Measurements from ENCODE around the gene C1QTNF3. TPM values are rescaled to one million over a fixed set of nuclear protein-coding genes. Genes with fewer than 3 reads are reported as not detected.

C1QTNF3 gene
- total RNA-seq, 2 donors from 2014 or later: 1.6 to 8.2 TPM

- Histone ChIP-seq H3K27ac (no peak overlapping the region), H3K4me3 (no peak overlapping the region), H3K27me3 (replicated peaks; ENCODE audit: insufficient read depth) (no peaks in the 10 kb centered on the region), H3K9me3 (no peaks in the 10 kb centered on the region), H3K36me3 (no peaks in the 10 kb centered on the region), H3K4me1 (replicated peaks) (no peaks in the 10 kb centered on the region)
- TF ChIP-seq POLR2A (IDR thresholded peaks at IDR 0.05) (no peak), POLR2AphosphoS5 (IDR thresholded peaks at IDR 0.05) (no peak), CTCF (IDR thresholded peaks at IDR 0.05) (no peak)
- no peak for DNase-seq (ENCODE audit: low spot score)
- intact Hi-C loops (cut with DNase I): no loop called here
- 92% methylated on average over 4 of the region's 4 CpGs for WGBS
Measured at GRCh38 chr5:34038838-34039237, 4.2 kb downstream of the C1QTNF3 start.

GRCh38 chr5:34038390-34038789 is 4.6 kb downstream of the C1QTNF3 start:
- no peaks in the 10 kb centered on the region for H3K36me3 ChIP-seq
- H3K4me1 ChIP-seq (replicated peaks): no peaks in the 10 kb centered on the region
- TF ChIP-seq CTCF (IDR thresholded peaks at IDR 0.05) (no peak), POLR2AphosphoS5 (IDR thresholded peaks at IDR 0.05) (no peak), POLR2A (IDR thresholded peaks at IDR 0.05) (no peak)
- H3K9me3 ChIP-seq: no peaks in the 10 kb centered on the region
- no peaks in the 10 kb centered on the region for H3K27me3 ChIP-seq (replicated peaks; ENCODE audit: insufficient read depth)
- no peak overlapping the region for H3K27ac ChIP-seq
- no peak for DNase-seq (ENCODE audit: low spot score)
- intact Hi-C loops (cut with DNase I): no loop called here
- no peak overlapping the region for H3K4me3 ChIP-seq
- 51% methylated on average over 2 of the region's 2 CpGs for WGBS

GRCh38 chr5:34037726-34038125 is 5.3 kb downstream of the C1QTNF3 start:
- no peaks in the 10 kb centered on the region for H3K36me3 ChIP-seq
- intact Hi-C loops (cut with DNase I): no loop called here
- no peaks in the 10 kb centered on the region for H3K4me1 ChIP-seq (replicated peaks)
- H3K27ac ChIP-seq: no peak overlapping the region
- DNase-seq (ENCODE audit: low spot score): no peak
- no peaks in the 10 kb centered on the region for H3K9me3 ChIP-seq
- WGBS: 68% methylated on average over 3 of the region's 3 CpGs
- H3K27me3 ChIP-seq (replicated peaks; ENCODE audit: insufficient read depth): no peaks in the 10 kb centered on the region
- H3K4me3 ChIP-seq: no peak overlapping the region
- no peak for TF ChIP-seq CTCF (IDR thresholded peaks at IDR 0.05)
- TF ChIP-seq POLR2AphosphoS5 (IDR thresholded peaks at IDR 0.05): no peak
- TF ChIP-seq POLR2A (IDR thresholded peaks at IDR 0.05): no peak

GRCh38 chr5:34035756-34036155 is 7.3 kb downstream of the C1QTNF3 start:
- WGBS: 86% methylated on average over 2 of the region's 2 CpGs
- intact Hi-C loops (cut with DNase I): no loop called here
- Histone ChIP-seq H3K36me3 (no peaks in the 10 kb centered on the region), H3K4me3 (no peak overlapping the region), H3K9me3 (no peaks in the 10 kb centered on the region), H3K27me3 (replicated peaks; ENCODE audit: insufficient read depth) (no peaks in the 10 kb centered on the region), H3K27ac (no peak overlapping the region), H3K4me1 (replicated peaks) (no peaks in the 10 kb centered on the region)
- no peak for TF ChIP-seq POLR2A (IDR thresholded peaks at IDR 0.05)
- TF ChIP-seq POLR2AphosphoS5 (IDR thresholded peaks at IDR 0.05): no peak
- no peak for TF ChIP-seq CTCF (IDR thresholded peaks at IDR 0.05)
- no peak for DNase-seq (ENCODE audit: low spot score)

- intact Hi-C loops (cut with DNase I): no loop called here
- Histone ChIP-seq H3K27ac (no peak overlapping the region), H3K4me3 (no peak overlapping the region), H3K9me3 (no peaks in the 10 kb centered on the region), H3K36me3 (no peaks in the 10 kb centered on the region), H3K27me3 (replicated peaks; ENCODE audit: insufficient read depth) (no peaks in the 10 kb centered on the region), H3K4me1 (replicated peaks) (no peaks in the 10 kb centered on the region)
- WGBS: 93% methylated on average over 4 of the region's 4 CpGs
- TF ChIP-seq POLR2A (IDR thresholded peaks at IDR 0.05): no peak
- DNase-seq (ENCODE audit: low spot score): no peak
Measured at GRCh38 chr5:34034534-34035327, 8.3 kb downstream of the C1QTNF3 start.
